Mammary epithelial cell (primary cell): ENCODE results near the gene TMEM134.

ENCODE experiments used
- EZH2 ChIP-seq: IDR thresholded peaks from 2 replicates; pipeline ENCODE4 v1.6.1; 2012; ENCODE audit warnings: low read length, inconsistent platforms, borderline replicate concordance
- TF ChIP-seq, protein P1 (sequence below), 2 donors: IDR thresholded peaks in 1 of 2; conservative IDR thresholded peaks in 1 of 2; 2 replicates each; pipeline ENCODE4 v1.5.1; 2011 to 2012; ENCODE audit warnings: inconsistent platforms in 2 of 2, low read length in 2 of 2, mild to moderate bottlenecking in 2 of 2, control low read depth in 1 of 2, low read depth in 1 of 2; ENCODE audit not compliant: insufficient read depth in 1 of 2; ENCODE audit errors: extremely low read depth in 1 of 2

DNA sequence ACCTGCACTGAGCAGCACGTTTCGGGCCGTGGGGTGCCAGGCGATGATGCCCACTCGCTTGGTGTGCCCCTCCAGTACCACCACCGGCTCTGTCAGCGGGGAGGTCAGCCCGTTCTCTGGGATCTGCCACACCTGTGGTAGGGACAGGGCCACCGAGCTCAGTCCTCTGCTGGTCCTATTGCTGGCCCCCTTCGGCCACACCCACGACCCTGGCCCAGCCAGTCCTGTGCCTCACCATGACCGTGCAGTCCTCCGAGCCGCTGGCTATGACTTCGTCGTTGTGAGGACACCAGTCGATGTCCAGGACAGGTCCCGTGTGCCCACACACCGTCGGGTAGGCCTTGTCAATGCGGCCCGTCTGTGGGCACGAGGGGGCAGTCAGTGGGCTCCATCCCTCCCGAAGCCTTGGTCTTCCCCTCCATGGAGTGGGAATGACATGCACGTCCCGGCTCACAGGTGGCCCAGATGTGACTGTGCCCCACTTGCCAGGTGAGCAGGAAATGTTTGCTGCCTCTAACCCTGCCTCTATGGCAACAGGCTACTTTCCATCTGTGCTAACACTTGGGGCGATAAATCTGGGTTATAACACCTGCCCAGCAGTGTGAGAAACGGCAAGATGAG, 27.2 kb downstream of the TMEM134 start:
- TF ChIP-seq, protein P1, sequence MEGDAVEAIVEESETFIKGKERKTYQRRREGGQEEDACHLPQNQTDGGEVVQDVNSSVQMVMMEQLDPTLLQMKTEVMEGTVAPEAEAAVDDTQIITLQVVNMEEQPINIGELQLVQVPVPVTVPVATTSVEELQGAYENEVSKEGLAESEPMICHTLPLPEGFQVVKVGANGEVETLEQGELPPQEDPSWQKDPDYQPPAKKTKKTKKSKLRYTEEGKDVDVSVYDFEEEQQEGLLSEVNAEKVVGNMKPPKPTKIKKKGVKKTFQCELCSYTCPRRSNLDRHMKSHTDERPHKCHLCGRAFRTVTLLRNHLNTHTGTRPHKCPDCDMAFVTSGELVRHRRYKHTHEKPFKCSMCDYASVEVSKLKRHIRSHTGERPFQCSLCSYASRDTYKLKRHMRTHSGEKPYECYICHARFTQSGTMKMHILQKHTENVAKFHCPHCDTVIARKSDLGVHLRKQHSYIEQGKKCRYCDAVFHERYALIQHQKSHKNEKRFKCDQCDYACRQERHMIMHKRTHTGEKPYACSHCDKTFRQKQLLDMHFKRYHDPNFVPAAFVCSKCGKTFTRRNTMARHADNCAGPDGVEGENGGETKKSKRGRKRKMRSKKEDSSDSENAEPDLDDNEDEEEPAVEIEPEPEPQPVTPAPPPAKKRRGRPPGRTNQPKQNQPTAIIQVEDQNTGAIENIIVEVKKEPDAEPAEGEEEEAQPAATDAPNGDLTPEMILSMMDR (conservative IDR thresholded peaks at IDR 0.05 in 1 of 2, IDR thresholded peaks at IDR 0.05 in 1 of 2; ENCODE audit: extremely low read depth in 1 of 2, insufficient read depth in 1 of 2, low read depth in 1 of 2, low read length in 2 of 2): no peak
- TF ChIP-seq EZH2: no peak
